Heart right ventricle (tissue), 16 donors: ENCODE measurements around the gene PRICKLE4. TPM values are rescaled to one million over a fixed set of nuclear protein-coding genes. Genes with fewer than 3 reads are reported as not detected.

ENCODE experiments used
- ATAC-seq, 8 donors: fragments of 200-7000 bp; cut with Tn5 transposase; one replicate each; pipeline ENCODE4 v1.9.1; 2020; ENCODE audit warnings: mild to moderate bottlenecking in 8 of 8, moderate library complexity in 8 of 8, moderate number of reproducible peaks in 1 of 8
- DNase-seq, 2 donors: peaks; one replicate each; pipeline ENCODE4 v3.0.0-alpha.2; 2020
- H3K27ac ChIP-seq, 10 donors: fragments of 200-600 bp; sonication (generic) in 2 of 10; one replicate each; pipeline versions ENCODE4 v1.5.0 to v1.8.0; 2020 to 2022; ENCODE audit warnings: mild to moderate bottlenecking in 3 of 10
- H3K27me3 ChIP-seq, 7 donors: fragments of 200-600 bp; one replicate each; pipeline ENCODE4 v1.8.0; 2021 to 2022; ENCODE audit warnings: mild to moderate bottlenecking in 2 of 7
- H3K36me3 ChIP-seq, 9 donors: fragments of 200-600 bp; sonication (generic) in 1 of 9; one replicate each; pipeline versions ENCODE4 v1.5.0 to v1.8.0; 2020 to 2022; ENCODE audit warnings: mild to moderate bottlenecking in 2 of 9
- H3K4me1 ChIP-seq, 9 donors: fragments of 200-600 bp; sonication (generic) in 1 of 9; one replicate each; pipeline versions ENCODE4 v1.5.0 to v1.8.0; 2020 to 2022; ENCODE audit warnings: mild to moderate bottlenecking in 4 of 9
- H3K4me3 ChIP-seq, 10 donors: fragments of 200-600 bp; sonication (generic) in 2 of 10; one replicate each; pipeline versions ENCODE4 v1.5.0 to v1.8.0; 2020 to 2022; ENCODE audit warnings: mild to moderate bottlenecking in 7 of 10, moderate library complexity in 2 of 10
- H3K9me3 ChIP-seq, 11 donors: fragments of 200-600 bp in 10 of 11; sonication (generic) in 2 of 11; one replicate each; pipeline versions ENCODE4 v1.5.0 to v1.8.0; 2013 to 2022; ENCODE audit warnings: mild to moderate bottlenecking in 2 of 11, control low read depth in 1 of 11, moderate library complexity in 1 of 11
- WGBS, 2 donors: extraction: QIAGEN DNeasy Blood & Tissue Kit; methylation state at CpG; one replicate each; pipeline ENCODE4 v1.1.7; 2013; ENCODE audit warnings: inconsistent platforms in 1 of 2; 5-methylcytosine and 5-hydroxymethylcytosine counted together
- intact Hi-C, 10 donors: fragments of 100-400 bp; cut with DNase I; formaldehyde crosslinking; loops; one replicate each; pipeline versions ENCODE4 v1.11.1 to v1.14.2; 2022
- polyA plus RNA-seq, 2 donors: library from polyadenylated mRNA; stranded (reverse); fragments of 200-250 nt; gene quantifications; one replicate each; pipeline ENCODE4 v1.2.3, GENCODE V29; 2013
- total RNA-seq, 10 donors: library from RNA; stranded (reverse); fragmentation: NEBNext Ultra II Directional in 3 of 10; extraction: Animal tissue kit (Norgen Biotek cat#: 25700) in 3 of 10; gene quantifications; one replicate each; pipeline versions ENCODE4 v1.2.1 to v1.2.4, GENCODE V29; 2021 to 2023
- TF ChIP-seq, protein P1 (sequence below), 9 donors: fragments of 200-600 bp; sonication (generic) in 2 of 9; IDR thresholded peaks; one replicate each; pipeline versions ENCODE4 v1.5.0 to v1.8.0; 2021 to 2022; ENCODE audit warnings: antibody characterized with exemption in 9 of 9, mild to moderate bottlenecking in 5 of 9, moderate library complexity in 1 of 9
- donor health status: Arrhythmogenic right ventricular cardiomyopathy.
- donor health status: ischemic (EF 13 %, LVEDD 7.1; RV severe dilation, severe dysfunction).
- donor health status: healthy with polysubstance abuse.
- donor health status: DM: no; HTN: yes; CAD: no.
- donor health status: DM: no; HTN: no; CAD: no.
- donor health status: ischemic (EF 25% LVEDD 6.9; RV normal size, moderate dysfunction).
- donor health status: ischemic (EF 25% LVEDD 5.7; RV mildly dilated, moderate dysfunction).
- donor health status: healthy.
- donor health status: DM: yes; HTN: yes; CAD: no.
- donor health status: Ischemic cardiomyopathy.
- donor health status: ischemic (EF 35%, LVEDD 5.7; RV mildly dilated, moderate dysfunction).
- donor health status: nonischemic (EF 11% LVEDD 7.7; RV severe dilation, severe dysfunction).
- donor health status: DM: yes; HTN: yes; CAD: no.
- donor health status: PGD.
- donor health status: ischemic (EF 29% LVEDD 5.4; RV normal size, mild dysfunction).
- donor health status: nonischemic (EF 23%, LVEDD 6.1; RV moderate dilation, normal function).

Gene PRICKLE4
- total and polyA plus RNA-seq, 12 donors = 0.38 to 6.1 (median 1.9) TPM

GRCh38 chr6:41824571-41825569 is 44.3 kb downstream of the PRICKLE4 start:
- WGBS, 2 donors = 88% methylated on average over 13 of the region's 13 CpGs
- H3K27ac ChIP-seq = no peak overlapping the region

GRCh38 chr6:41826343-41827022 is 45.9 kb downstream of the PRICKLE4 start:
- Histone ChIP-seq H3K4me3 (no peak overlapping the region), H3K27ac (no peak overlapping the region), H3K27me3 (no peaks in the 10 kb centered on the region), H3K36me3 (peaks cover 0 to 4% (median 0%) of the 10 kb centered on the region in 9 donors), H3K9me3 (no peaks in the 10 kb centered on the region), H3K4me1 (peaks cover 0 to 3% (median 0%) of the 10 kb centered on the region in 9 donors)
- 100% methylated on average over 2 of the region's 2 CpGs for WGBS, 2 donors
- DNase-seq (no peak), ATAC-seq (no peak)
- intact Hi-C loops = no loop called here
- TF ChIP-seq, protein P1, sequence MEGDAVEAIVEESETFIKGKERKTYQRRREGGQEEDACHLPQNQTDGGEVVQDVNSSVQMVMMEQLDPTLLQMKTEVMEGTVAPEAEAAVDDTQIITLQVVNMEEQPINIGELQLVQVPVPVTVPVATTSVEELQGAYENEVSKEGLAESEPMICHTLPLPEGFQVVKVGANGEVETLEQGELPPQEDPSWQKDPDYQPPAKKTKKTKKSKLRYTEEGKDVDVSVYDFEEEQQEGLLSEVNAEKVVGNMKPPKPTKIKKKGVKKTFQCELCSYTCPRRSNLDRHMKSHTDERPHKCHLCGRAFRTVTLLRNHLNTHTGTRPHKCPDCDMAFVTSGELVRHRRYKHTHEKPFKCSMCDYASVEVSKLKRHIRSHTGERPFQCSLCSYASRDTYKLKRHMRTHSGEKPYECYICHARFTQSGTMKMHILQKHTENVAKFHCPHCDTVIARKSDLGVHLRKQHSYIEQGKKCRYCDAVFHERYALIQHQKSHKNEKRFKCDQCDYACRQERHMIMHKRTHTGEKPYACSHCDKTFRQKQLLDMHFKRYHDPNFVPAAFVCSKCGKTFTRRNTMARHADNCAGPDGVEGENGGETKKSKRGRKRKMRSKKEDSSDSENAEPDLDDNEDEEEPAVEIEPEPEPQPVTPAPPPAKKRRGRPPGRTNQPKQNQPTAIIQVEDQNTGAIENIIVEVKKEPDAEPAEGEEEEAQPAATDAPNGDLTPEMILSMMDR (IDR thresholded peaks at IDR 0.05) = no peak

More at GRCh38 chr6:41824571-41825569, 44.3 kb downstream of the PRICKLE4 start:
- intact Hi-C loops = no loop called here
- no peak for ATAC-seq
- H3K36me3 ChIP-seq = peaks cover 0 to 4% (median 0%) of the 10 kb centered on the region in 9 donors
- H3K9me3 ChIP-seq = no peaks in the 10 kb centered on the region
- no peak for DNase-seq
- H3K4me1 ChIP-seq = peaks cover 0 to 3% (median 0%) of the 10 kb centered on the region in 9 donors
- TF ChIP-seq, protein P1 (IDR thresholded peaks at IDR 0.05) = no peak
- no peaks in the 10 kb centered on the region for H3K27me3 ChIP-seq
- H3K4me3 ChIP-seq = no peak overlapping the region

DNA sequence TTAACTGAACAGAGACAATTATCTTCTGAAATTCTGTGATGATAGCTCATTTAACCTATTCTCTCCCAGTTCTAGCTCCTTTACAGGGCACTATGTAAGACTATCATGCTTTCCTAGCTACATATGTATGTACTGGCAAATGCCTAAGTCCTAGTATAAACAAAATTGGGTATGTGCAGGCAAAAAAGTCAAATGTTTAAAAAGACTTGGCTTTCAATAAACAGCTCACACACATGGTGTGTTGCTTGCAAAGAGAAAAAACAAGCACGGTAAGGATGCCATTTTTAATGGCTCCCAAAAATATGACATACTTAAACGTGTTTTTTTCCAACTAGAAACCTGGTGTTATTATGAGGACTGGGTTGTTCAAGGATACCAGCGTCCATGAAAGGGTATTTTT is 51.7 kb downstream of the PRICKLE4 start:
- H3K27ac ChIP-seq = no peak overlapping the region
- TF ChIP-seq, protein P1 (IDR thresholded peaks at IDR 0.05) = no peak
- no peaks in the 10 kb centered on the region for H3K4me1 ChIP-seq
- no peak overlapping the region for H3K4me3 ChIP-seq
- no peaks in the 10 kb centered on the region for H3K27me3 ChIP-seq
- no peak for ATAC-seq
- no peak for DNase-seq
- H3K9me3 ChIP-seq = peaks cover 0 to 4% (median 0%) of the 10 kb centered on the region in 11 donors
- H3K36me3 ChIP-seq = no peaks in the 10 kb centered on the region
- 88 to 94% methylated on average over 3 of the region's 3 CpGs for WGBS, 2 donors
- intact Hi-C loops = no loop called here

DNA sequence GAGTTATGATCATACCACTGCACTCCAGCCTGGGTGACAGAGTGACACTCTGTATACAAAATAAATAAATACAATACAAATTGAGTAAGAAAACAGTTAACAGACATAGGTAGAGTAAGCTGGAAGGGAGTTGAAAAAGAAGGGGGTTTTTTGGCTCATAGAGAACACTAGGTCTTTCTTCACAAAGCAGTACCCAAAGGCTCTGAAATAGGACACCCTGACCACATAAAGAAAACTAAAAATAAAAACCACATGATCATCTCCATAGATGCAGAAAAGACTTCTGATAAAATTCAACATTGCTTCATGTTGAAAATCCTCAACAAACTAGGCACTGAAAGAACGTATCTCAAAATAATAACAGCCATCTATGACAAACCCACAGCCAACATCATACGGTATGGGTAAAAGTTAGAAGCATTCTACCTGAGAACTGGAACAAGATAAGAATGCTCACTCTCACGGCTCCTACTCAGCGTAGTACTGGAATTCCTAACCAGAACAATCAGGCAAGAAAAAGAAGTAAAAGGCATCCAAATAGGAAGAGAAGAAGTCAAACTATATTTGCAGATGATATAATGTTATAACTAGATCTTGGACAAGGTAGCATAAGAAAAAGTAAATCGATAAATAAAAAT is 55.6 kb downstream of the PRICKLE4 start:
- no peaks in the 10 kb centered on the region for H3K27me3 ChIP-seq
- intact Hi-C loops = no loop called here
- no peaks in the 10 kb centered on the region for H3K36me3 ChIP-seq
- TF ChIP-seq, protein P1 (IDR thresholded peaks at IDR 0.05) = no peak
- peaks cover 0 to 6% (median 0%) of the 10 kb centered on the region in 11 donors for H3K9me3 ChIP-seq
- H3K4me1 ChIP-seq = no peaks in the 10 kb centered on the region
- 57 to 66% methylated on average over 5 of the region's 5 CpGs for WGBS, 2 donors
- H3K4me3 ChIP-seq = no peak overlapping the region
- no peak for DNase-seq
- ATAC-seq = no peak
- no peak overlapping the region for H3K27ac ChIP-seq
